DOHH2 (cell line): ENCODE measurements around the gene MYCN.

Source experiments
- CTCF ChIP-seq: fragments of 200-600 bp; sonication (generic); IDR thresholded peaks from one replicate; pipeline ENCODE4 v1.5.1; 2014; ENCODE audit warnings: antibody characterized with exemption, mild to moderate bottlenecking, low read depth, low read length; ENCODE audit not compliant: poor library complexity, severe bottlenecking
- EZH2phosphoT487 ChIP-seq: fragments of 200-600 bp; sonication (generic); IDR thresholded peaks from 2 replicates; pipeline ENCODE4 v1.6.1; 2017; ENCODE audit warnings: borderline replicate concordance, mild to moderate bottlenecking, antibody characterized with exemption, low read length, moderate library complexity, mixed read lengths

- TF ChIP-seq CTCF, result no peak
- no peak for TF ChIP-seq EZH2phosphoT487
These were observed 8.3 kb downstream of the MYCN start for GRCh38 chr2:15948704-15948957.
